Activated CD8-positive, alpha-beta memory T cell treated with anti-CD3 and anti-CD28 coated beads for 48 hours (primary cell): ENCODE results near the gene ZC3H10.
"Not testable (repeated sequence)": the region's sequence is repeated elsewhere in the genome, so short reads cannot be mapped to it uniquely, and the experiment has no call there.

Experiments
- DNase-seq, 3 experiments: peaks; one replicate each; pipeline ENCODE4 v3.0.0-alpha.2; 2020; ENCODE audit warnings: low read depth in 2 of 3, low spot score in 2 of 3

The ZC3H10 gene

DNA sequence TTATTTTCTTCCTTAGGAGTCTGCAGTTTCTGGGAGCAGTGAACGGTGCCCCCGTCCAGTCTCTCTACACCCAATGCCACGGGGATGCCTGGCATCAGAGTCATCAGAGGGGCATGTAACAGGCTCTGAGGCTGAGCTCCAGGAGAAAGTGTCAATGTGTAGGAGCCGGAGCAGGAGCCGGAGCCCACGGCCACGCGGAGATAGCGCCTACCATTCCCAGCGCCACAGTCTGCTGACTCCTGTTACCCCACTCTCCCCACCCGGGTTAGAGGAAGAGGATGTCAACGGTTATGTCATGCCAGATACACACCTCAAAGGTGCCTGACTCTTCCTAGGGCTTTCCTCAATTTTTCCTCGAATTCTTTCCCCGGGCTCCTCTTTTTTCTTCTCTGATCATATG, 17.0 kb upstream of the ZC3H10 start:
- no peak for DNase-seq

DNA sequence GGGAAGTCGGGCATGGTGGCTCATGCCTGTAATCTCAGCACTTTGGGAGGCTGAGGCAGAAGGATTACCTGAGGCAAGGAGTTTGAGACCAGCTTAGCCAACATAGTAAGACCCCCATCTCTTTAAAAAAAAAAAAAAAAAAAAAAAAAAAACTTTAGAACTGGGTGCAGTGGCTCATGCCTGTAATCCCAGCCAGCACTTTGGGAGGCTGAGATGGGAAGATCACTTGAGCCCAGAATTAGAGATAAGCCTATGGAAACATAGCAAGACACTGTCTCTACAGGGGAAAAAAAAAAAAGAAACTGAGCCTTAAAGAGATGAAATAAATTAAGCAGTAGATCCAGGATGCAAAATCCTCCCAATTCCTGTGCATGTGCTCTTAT, 15.4 kb upstream of the ZC3H10 start:
- DNase-seq = no peak

GRCh38 chr12:56103066-56103711, 14.9 kb upstream of the ZC3H10 start:
- DNase-seq = no peak

- DNase-seq = no peak
Observed at GRCh38 chr12:56103823-56104108, 14.3 kb upstream of the ZC3H10 start.

GRCh38 chr12:56104109-56104814, 13.8 kb upstream of the ZC3H10 start, which contains the start of gene PA2G4:
PA2G4 (plus strand) TSS chr12:56104559; CDS start chr12:56104738, 179 bp downstream.
- peak; percentile 92 to 97 (median 96) for DNase-seq

- DNase-seq = no peak
Observed at GRCh38 chr12:56104815-56105608, 13.1 kb upstream of the ZC3H10 start.

DNA sequence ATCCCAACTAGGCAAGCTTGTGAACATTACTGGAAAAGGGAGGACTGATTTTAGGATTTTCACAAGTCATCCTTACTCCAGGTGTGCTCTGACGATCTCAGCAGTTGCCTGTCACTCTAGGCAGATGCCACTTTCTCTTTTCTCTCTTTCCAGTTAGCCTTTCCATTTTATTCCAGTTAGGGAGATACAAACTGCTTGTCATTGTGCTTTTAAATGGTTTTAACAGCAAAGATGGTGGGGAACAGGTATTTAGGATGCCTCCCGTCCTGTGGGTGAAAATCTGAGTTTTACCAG, 12.5 kb upstream of the ZC3H10 start:
- no peak for DNase-seq

DNA sequence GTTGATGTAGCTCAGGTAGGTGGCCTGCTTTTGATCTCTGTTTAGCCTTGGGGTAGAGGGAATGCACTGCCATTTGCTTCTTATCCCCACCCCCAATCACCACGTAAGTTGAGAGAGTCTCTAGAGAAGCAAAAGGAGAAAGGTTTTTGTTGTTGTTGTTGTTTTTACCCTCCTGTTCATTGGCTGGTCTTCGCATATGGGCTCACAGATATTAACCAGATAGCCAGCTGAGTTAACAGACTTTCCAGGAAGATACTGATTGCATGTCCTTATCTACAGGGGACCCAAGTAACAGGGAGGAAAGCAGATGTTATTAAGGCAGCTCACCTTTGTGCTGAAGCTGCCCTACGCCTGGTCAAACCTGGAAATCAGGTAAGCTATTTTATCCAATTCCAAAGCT, 10.8 kb upstream of the ZC3H10 start:
- no peak for DNase-seq

GRCh38 chr12:56110571-56110970, 7.5 kb upstream of the ZC3H10 start:
- no peak for DNase-seq

DNA sequence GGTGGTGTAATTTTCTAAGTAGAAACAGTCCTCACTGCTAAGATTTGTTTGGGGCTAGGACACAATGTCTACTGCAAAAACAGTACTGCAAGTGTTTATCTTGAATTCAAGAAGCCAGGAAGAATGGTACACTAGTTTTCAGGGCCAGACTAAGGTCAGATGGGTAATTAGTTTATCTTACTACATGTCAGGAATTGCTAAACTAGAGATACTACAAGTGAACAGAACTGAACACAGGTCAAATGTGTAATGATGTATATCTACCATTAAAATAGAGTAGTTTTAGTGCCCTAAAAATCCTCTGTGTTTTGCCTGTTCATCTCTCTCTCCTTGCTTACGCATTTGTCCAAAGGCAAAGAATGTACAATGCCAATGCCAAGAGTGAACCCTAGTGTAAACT, 4.0 kb upstream of the ZC3H10 start:
- DNase-seq = no peak

DNA sequence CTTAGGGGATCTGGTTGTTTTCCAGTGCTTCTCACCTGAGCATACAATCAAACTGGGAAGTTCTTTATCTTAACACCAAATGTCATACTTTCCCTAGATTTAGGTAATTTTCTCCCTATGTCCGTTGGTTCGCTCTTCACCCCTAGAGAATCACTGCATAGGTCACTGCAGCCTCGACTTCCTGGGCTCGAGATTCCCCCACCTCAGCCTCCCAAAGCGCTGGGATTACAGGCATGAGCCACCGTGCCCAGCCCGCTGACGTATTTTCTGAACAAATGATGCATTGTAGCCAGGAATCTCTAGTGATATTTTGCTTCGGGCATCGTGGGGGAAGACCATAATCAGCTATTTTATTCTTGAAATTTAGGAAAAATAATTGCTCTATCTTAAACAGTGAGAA, 2.7 kb upstream of the ZC3H10 start:
- no peak for DNase-seq

GRCh38 chr12:56116267-56117081, 1.6 kb upstream of the ZC3H10 start, which contains the start of gene RPL41:
RPL41 (plus strand) TSS chr12:56116633.
- peak; percentile 80 to 95 (median 94) for DNase-seq

DNA sequence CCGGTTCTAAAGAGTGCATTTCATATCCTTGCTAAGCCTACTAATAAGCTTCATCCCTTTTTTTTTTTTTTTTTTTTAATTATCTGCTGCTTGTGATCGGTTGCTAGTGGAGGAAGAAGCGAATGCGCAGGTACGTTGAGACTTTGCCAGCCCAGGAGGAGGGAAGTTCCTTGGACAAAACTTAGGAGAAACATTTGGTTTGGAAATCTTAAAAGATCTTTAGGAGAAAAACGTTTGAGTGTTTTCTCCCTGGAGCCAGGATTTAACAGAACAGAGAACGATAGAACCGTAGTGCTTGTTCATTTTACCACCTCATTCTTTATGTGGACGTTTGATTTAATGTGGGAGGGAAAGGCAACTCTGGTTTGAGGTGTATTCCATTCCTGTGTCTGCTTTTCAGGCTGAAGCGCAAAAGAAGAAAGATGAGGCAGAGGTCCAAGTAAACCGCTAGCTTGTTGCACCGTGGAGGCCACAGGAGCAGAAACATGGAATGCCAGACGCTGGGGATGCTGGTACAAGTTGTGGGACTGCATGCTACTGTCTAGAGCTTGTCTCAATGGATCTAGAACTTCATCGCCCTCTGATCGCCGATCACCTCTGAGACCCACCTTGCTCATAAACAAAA, 872 bp upstream of the ZC3H10 start:
- not testable (repeated sequence) for DNase-seq

DNA sequence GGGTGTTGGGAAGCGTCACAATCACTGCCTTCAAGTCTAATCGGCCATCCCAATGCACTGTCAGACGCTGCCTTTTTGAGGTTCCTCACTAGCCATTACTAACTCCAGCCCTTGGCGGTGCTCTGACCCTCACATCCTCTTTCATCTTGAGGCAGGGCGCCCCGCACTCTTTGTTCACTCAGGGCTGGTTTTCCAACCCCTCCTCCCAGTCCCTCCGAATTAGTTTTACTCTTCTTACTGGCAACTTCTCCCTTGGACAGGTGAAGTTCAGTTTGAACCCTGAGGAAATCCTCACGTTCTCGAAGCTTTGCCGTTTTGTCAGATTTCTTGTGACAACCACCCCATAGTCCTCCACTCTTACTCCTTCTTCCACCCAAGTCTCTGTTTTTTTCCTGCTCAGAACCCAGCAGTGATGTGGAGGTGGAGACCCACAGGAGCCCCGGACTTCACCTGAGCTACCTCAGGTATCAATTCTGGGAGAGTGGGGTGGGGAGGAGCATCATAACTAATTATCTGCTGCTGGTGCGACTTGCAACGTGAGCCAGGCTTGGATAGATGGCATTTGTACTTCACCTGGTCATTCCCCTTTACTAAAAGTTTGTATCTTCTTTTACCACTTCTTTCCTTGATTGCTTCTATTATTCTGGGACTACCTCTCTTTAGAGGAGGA, 757 bp downstream of the ZC3H10 start:
- no peak for DNase-seq

DNA sequence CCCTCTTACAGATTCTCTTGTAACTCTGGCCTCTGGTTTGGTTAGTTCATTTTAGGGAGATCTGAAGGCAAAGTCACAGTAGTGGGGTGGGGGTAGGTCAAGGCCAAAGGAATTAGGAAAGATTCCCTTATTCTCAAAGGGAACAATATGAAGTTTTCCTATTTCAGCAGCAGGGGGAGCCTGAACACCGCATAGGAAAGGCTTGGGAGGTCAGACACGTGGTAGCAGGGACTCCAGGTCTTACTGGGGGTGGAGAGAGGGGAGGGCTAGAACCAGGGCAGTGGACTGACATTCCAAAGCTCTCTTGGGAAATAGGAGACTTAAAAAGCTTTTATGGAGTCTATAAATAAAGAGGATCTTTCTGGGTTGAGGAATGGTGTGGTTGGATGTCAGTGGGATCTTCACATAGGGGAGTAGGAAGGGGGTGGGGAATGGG, 1.3 kb downstream of the ZC3H10 start:
- no peak for DNase-seq

GRCh38 chr12:56120158-56120846, 2.2 kb downstream of the ZC3H10 start:
- no peak for DNase-seq

DNA sequence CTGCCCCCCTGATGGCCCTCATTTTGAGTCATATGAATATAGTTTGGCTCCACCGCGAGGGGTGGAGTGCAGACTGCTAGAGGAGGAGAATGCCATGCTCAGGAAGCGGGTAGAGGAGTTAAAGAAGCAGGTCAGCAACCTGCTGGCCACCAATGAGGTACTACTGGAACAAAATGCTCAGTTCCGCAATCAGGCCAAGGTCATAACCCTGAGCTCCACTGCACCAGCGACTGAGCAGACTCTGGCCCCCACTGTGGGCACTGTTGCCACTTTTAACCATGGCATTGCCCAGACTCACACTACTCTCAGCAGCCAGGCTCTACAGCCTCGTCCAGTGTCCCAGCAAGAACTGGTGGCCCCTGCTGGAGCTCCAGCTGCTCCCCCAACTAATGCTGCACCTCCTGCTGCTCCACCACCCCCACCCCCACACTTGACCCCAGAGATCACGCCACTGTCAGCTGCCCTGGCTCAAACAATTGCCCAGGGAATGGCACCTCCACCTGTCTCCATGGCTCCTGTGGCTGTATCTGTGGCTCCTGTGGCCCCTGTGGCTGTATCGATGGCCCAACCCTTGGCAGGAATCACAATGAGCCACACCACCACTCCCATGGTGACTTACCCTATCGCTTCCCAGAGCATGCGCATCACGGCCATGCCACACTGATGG, 3.3 kb downstream of the ZC3H10 start:
- DNase-seq = no peak

- DNase-seq = no peak
Observed at GRCh38 chr12:56122637-56123036, 4.6 kb downstream of the ZC3H10 start.

- DNase-seq = no peak
Observed at GRCh38 chr12:56124133-56124532, 6.1 kb downstream of the ZC3H10 start.
